GM21423 (cell line): ENCODE data around the gene WDR74.
A peak's percentile ranks its signal among the peaks of the same experiment; 100 is the strongest.
"Not testable (repeated sequence)": the region's sequence is repeated elsewhere in the genome, so short reads cannot be mapped to it uniquely, and the experiment has no call there.

Experiments
- ATAC-seq: cut with Tn5 transposase; IDR thresholded peaks from one replicate; pipeline ENCODE4 v1.9.1; 2021; ENCODE audit warnings: mild to moderate bottlenecking, moderate library complexity; ENCODE audit not compliant: unreplicated experiment

The WDR74 gene

DNA sequence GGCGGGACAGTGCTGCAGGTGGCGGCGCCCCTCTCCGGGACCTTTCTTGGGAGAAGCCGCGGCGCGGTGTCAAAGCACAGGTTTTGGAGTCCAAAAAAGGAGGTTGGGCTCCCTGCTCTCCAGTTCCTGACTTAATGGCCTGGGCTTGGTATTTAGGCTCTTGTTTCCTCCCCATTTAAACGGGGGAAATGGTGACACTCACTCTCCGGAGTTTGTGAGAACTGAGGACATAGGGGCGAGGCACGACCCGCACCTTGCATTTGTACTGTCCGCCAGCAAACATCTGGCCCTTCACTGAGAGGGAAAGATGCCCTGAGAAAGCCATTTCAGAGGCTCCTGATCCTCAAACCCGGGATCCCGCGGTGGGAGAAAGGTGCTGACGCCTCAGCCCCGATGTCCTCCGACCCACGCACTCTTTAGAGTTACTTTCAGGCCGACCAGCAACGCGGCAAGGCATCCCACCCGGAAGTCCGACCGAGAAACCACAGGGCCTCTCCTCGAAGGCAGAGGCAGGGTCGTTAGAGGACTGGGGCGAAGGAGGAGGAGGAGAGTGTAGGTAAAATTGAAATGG, 2.9 kb upstream of the WDR74 start:
- no peak for ATAC-seq

GRCh38 chr11:62841361-62842170, 2.2 kb upstream of the WDR74 start:
- peak; percentile 39 for ATAC-seq

DNA sequence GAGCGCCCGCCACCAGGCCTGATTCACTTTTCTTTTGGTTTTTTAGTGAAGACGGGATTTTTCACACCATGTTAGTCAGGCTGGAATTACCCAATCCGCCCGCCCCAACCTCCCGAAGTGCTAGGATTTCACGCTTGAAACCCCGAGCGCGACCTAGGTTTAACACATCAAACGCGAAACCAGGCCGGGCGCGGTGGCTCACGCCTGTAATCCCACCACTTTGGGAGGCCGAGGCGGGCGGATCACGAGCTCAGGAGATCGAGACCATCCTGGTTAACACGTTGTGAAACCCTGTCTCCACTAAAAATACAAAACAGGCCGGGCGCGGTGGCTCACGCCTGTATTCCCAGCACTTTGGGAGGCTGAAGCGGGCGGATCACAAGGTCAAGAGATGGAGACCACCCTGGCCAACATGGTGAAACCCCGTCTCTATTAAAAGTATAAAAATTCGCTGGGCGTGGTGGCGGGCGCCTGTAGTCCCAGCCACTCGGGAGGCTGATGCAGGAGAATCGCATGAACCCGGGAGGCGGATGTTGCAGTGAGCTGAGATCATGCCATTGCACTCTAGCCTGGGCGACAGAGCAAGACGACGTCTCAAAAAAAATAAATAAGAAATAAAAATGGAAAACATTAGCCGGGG, 1.5 kb upstream of the WDR74 start:
- not testable (repeated sequence) for ATAC-seq

GRCh38 chr11:62835336-62835735, 4.1 kb downstream of the WDR74 start:
- no peak for ATAC-seq

DNA sequence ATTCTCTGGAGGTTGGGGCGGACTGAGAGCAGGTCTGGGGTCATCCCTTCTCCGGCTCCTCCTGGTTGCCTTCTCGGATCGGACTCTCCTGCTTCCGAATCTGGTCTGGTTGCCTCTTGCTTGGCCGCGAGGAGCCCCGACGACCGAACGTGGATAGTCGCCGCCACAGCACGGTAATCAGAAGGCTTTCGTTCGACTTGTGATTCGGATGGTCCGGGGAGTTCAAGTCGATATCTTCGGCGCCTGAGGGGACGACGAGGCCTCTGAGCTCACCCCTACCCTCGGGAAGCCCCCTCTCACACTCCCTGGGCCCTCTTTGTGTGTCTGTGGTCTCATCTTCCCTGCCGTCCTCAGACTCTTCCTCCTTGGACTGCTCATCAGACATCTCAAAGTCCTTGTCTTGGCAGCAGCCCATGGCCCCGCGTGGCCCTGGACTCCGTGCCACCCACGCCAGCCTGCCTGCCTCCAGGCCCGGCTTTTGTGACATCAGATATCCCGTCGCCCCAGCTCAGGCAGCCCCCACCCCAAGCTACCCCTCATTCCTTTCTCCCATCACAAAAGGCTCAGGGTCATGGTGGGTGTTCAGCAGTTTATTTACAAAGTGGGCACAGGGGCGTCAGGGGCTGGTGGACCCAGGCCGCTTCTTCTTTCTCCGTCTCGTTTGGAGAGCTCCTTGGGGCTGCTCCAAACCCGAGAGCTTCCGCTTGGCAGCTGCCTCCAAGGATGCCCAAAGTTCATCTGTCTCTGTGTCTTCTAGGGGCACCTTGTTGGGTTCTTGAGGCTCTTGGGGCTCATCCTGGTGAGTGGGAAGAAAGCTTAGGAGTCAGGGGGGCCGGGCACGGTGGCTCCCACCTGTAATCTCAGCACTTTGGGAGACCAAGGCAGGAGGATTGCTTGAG, 6.8 kb downstream of the WDR74 start, which contains the start of gene TEX54:
Gene TEX54 (minus strand): TSS at position 506 of the 899 bp plus-strand sequence.
- peak; percentile 9 for ATAC-seq

DNA sequence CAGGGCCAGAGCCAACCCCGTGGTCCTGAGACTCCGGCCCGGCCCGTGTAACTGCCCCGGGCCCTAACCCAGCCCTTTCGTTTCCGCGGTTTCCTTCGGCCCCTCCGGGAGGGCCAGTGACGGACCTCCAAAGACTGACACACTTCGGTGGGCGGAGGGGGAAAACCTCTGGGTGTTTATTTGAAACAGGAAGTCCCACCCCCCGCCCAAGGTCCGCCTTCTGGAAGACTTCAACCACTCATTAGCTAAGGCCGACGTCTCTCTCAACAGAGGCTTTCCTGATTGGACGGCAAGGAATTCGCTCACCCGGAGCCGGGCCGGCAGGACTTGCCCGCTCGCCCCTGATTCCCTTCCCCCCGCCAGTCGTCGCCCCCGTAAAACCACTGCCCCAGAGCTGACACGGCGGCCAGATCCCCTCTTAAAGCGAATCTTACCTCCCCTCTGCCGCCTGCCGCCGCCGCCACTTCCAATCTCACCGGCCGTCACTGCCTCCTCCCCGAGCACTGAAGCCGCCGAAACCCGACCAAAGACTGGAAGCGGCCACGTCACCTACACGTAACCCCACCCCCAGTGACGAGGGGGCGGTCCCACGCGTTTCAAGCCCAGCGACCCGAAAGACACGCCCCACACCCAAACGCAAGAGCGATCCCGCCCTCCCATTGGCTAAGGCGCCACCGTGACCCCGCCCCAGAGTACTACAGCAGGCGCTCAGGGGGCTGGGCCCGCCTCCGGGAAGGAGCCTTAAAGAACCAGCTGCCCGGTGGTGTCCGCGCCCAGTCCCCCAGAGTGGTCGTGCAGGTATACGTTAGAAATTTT, 7.7 kb downstream of the WDR74 start, which contains the start of gene STX5:
Gene STX5 (minus strand): TSS at position 532 of the 816 bp plus-strand sequence. CDS start 808 bp downstream, outside the sequence.
- peak; percentile 77 for ATAC-seq

GRCh38 chr11:62830904-62831519, 8.4 kb downstream of the WDR74 start:
- peak; percentile 5 for ATAC-seq

DNA sequence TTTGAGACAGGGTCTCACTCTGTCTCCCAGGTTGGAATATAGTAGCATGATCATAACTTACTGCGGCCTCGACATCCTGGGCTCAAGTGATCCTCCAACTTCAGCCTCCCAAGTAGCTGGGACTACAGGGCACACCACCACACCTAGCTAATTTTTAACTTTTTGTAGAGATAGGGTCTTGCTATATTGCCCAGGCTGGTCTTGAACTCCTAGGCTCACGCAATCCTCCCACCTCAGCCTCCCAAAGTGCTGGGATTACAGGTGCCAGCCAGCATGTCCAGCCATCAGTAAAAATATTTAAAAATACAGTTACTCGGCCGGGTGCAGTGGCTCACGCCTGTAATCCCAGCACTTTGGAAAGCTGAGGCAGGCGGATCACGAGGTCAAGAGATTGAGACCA, 11.3 kb downstream of the WDR74 start:
- ATAC-seq: not testable (repeated sequence)

GRCh38 chr11:62823677-62824076, 15.7 kb downstream of the WDR74 start:
- ATAC-seq: no peak

GRCh38 chr11:62817129-62817528, 22.3 kb downstream of the WDR74 start:
- no peak for ATAC-seq

GRCh38 chr11:62816557-62816956, 22.8 kb downstream of the WDR74 start:
- no peak for ATAC-seq

DNA sequence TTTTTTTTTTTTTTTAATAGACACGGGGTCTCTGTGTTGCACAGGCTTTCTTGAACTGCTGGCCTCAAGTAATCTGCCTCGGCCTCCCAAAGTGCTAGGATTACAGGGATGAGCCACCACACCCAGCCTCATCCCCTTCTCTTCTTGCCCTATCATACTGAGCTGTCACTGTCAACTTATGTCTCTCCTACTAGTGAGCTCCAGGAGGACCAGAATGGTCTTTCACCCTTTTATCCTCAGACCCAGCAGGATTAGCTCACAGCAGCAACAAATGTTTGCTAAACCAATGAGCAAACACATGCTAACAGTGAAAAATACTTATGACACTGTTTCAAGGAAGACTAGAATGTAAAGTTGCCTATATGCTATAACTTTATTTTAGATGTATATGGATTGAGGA, 27.7 kb downstream of the WDR74 start:
- no peak for ATAC-seq

GRCh38 chr11:62810748-62811147, 28.6 kb downstream of the WDR74 start:
- no peak for ATAC-seq

DNA sequence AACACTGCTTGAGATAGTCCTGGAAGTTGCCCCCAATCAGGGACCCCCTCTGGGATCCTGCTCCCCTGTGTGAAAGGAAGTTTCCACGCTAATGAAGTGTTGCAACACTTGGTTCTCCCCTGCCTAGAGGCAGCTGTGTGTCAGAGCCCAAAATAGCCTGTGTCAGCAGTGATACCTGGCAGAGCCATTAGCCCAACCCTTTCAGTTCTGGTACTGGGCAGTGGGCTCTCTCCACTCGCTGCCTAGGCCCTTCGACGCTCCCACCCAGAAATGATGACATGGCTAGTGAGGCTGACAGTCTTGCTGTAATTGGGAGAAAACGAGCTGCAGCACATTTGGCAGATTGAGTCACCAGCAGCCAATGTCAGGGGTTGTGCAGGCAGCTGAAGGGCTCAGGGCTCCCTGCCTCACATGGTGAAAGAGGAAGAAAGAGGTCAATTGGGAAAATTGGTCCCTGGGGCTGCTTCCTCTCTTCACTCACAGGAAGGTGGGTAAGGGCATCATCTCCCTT, 32.7 kb downstream of the WDR74 start:
- ATAC-seq: no peak

- ATAC-seq: no peak
These were observed 33.4 kb downstream of the WDR74 start for GRCh38 chr11:62805961-62806441.

DNA sequence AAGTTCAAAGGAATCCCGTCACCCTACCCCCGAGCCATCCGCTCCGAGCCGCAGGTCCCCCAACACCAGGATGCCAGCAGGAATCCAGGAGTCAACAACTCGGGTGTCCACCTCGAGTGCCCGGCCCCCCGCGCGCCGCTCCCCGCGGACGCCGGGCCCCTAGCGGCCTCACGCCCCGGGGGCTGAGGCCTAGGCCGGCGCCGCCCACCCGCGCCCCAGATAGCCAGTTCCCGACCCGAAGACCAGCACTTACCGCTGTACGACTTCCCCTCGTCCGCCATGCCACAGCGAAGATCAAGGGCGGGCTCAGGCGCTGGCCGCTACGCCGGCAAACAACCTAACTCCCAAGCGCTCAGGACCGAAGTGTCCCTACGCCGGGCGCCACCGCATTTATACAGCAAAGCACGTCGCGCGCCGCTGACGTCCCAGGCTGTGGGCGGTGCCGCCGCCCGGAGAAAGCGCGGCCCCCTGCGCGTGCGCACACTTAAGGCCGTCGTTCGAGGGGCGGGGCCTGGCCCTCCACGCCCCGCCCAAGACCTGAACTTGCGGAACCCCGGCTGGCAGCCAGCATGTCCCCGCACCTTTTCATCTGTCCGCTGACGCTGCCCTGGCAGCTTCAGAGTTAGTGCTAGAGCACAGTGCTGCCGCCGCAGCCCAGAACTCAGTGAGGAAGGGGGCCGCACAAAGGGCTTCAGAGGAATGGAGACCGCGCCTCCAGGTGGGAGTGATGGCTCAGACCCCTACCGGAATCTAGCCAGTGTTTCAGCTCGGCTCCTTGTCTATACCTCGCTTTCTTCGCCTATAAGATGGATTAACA, 34.1 kb downstream of the WDR74 start, which contains the start of gene NXF1:
Gene NXF1 (minus strand): TSS at position 365 of the 817 bp plus-strand sequence. CDS start 84 bp downstream, at position 281.
- ATAC-seq: peak; percentile 88

DNA sequence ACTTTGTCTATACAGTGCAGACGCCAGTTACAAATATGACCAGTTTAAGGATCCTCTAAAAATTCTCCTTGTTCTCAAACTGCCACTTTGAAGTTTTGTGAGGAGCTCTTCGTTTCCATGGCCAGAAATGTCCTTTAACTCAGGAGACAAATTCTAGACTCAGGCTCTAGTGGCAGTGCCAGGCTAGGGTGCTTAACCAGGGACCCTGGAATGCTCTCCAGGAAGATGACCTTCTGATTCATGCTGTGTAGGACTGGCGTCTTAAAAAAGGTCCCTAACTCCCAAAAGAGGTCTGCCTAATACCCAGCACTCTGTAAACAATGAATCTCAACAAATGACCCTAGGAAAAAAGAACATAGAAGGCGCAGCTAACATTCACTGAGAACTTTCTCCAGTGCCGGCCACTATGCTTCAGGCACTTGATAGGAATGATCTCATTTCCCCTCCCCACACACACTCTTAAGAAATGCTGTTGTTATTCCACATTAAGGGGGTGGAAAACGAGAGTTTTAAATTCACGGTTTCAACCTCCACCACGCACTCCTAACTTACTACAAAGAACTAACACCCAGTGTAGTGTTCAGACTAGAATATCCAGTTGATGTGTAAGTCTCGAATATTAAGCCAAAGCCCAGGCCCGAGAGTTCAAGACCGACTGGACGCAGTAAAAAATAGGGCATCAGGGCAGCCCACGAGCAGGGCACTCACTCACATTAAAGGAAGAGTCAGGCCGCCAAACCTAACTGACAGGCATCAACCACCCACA, 34.9 kb downstream of the WDR74 start:
- ATAC-seq: no peak
